NCI-H510A (cell line): ENCODE data around the gene SLC22A6.
A peak's percentile ranks its signal among the peaks of the same experiment; 100 is the strongest.

Experiments used
- DNase-seq: peaks from one replicate; lab custom pipeline; 2025; lab: John Stamatoyannopoulos, UW

Gene SLC22A6

GRCh38 chr11:62984451-62984991, at the start of gene SLC22A6:
Gene SLC22A6, minus strand, starts transcription at chr11:62984967. Its CDS starts 277 bp downstream, at chr11:62984690.
- DNase-seq: no peak

GRCh38 chr11:63032457-63032856, 47.7 kb upstream of the SLC22A6 start:
- no peak for DNase-seq

GRCh38 chr11:63023841-63024648, 39.3 kb upstream of the SLC22A6 start:
- DNase-seq: peak; percentile 20

- DNase-seq: no peak
These were observed 38.6 kb upstream of the SLC22A6 start for GRCh38 chr11:63023222-63023814.

- DNase-seq: no peak
These were observed 37.7 kb upstream of the SLC22A6 start for GRCh38 chr11:63022441-63022840.

- DNase-seq: no peak
These were observed 36.0 kb upstream of the SLC22A6 start for GRCh38 chr11:63020671-63021291.

- DNase-seq: no peak
These were observed 34.7 kb upstream of the SLC22A6 start for GRCh38 chr11:63019506-63019905.

GRCh38 chr11:63017306-63017974, 32.7 kb upstream of the SLC22A6 start:
- DNase-seq: no peak

- no peak for DNase-seq
These were observed 30.9 kb upstream of the SLC22A6 start, which contains the start of gene SLC22A8 for GRCh38 chr11:63015521-63016215. Gene SLC22A8, minus strand, starts transcription at chr11:63015841. Its CDS starts 883 bp downstream, at chr11:63014958.

- DNase-seq: no peak
These were observed 29.8 kb upstream of the SLC22A6 start for GRCh38 chr11:63014408-63015055.

GRCh38 chr11:63012839-63013238, 28.1 kb upstream of the SLC22A6 start:
- no peak for DNase-seq

- no peak for DNase-seq
These were observed 27.7 kb upstream of the SLC22A6 start for GRCh38 chr11:63012430-63012829.

- no peak for DNase-seq
These were observed 26.2 kb upstream of the SLC22A6 start for GRCh38 chr11:63010934-63011439.

- no peak for DNase-seq
These were observed 23.2 kb upstream of the SLC22A6 start for GRCh38 chr11:63007920-63008319.

GRCh38 chr11:63001456-63001855, 16.7 kb upstream of the SLC22A6 start:
- no peak for DNase-seq

- DNase-seq: no peak
These were observed 14.9 kb upstream of the SLC22A6 start for GRCh38 chr11:62999649-63000048.

- no peak for DNase-seq
These were observed 14.4 kb upstream of the SLC22A6 start for GRCh38 chr11:62999156-62999555.

- no peak for DNase-seq
These were observed 11.5 kb upstream of the SLC22A6 start for GRCh38 chr11:62996271-62996670.

- DNase-seq: no peak
These were observed 10.0 kb upstream of the SLC22A6 start for GRCh38 chr11:62994775-62995174.

- no peak for DNase-seq
These were observed 3.5 kb upstream of the SLC22A6 start for GRCh38 chr11:62988276-62988675.
